ENCODE results near the gene NSMCE1. TPM values are rescaled to one million over a fixed set of nuclear protein-coding genes. Genes with fewer than 3 reads are reported as not detected.

NSMCE1 gene
- total and polyA plus RNA-seq, 2 of the 8 experiments (the other 6 are each of a cell fraction or from before 2014, with no cell fraction given) = 8.1 to 16.6 TPM

DNA sequence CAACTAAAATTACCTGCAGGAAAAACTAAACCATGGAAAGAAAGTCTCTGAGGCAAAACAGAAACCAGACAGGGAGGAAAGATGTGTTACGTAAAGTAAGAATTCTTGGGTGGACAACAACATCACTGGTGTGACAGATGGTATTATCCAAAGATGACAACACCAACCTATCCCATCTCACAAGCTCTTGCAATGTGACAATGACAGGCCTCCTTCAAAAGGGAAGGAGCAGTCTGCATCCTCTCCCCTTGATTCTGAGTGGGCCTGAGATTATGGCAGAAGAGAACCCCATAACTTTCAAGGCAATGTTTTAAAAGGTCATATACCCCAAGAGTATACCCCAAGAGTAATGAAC lies 82.8 kb downstream of the NSMCE1 start:
- no peak overlapping the region for H4K5ac ChIP-seq (ENCODE audit: insufficient read length, low read depth, low read length)
- no peak overlapping the region for H3K9ac ChIP-seq (replicated peaks in 1 of 4; ENCODE audit: extremely low read depth in 1 of 4, low read depth in 3 of 4, low read length in 3 of 4)
- H3K27me3 ChIP-seq (replicated peaks in 1 of 4; ENCODE audit: control insufficient read depth in 3 of 4, extremely low read depth in 1 of 4, insufficient read depth in 3 of 4, low read length in 3 of 4) = no peaks in the 10 kb centered on the region
- no peak overlapping the region for H3K23ac ChIP-seq (ENCODE audit: insufficient read length)
- no peaks in the 10 kb centered on the region for H3K79me1 ChIP-seq (ENCODE audit: low read depth, low read length)
- ChIA-PET CTCF (ENCODE audit: partially characterized antibody) (no interaction called here), POLR2A (ENCODE audit: partially characterized antibody) (no interaction called here)
- H3K79me2 ChIP-seq (ENCODE audit: control insufficient read depth in 1 of 2, insufficient read depth in 2 of 2, low read length in 2 of 2) = no peaks in the 10 kb centered on the region
- H3K4me2 ChIP-seq (ENCODE audit: insufficient read depth in 1 of 2, low read depth in 2 of 2, low read length in 2 of 2) = no peak overlapping the region
- FAIRE-seq (no peak), DNase-seq (ENCODE audit: low read depth in 1 of 2, low spot score in 2 of 2) (no peak)
- no peak overlapping the region for H2BK5ac ChIP-seq (ENCODE audit: low read depth, low read length)
- TF ChIP-seq RFX5 (IDR thresholded peaks at IDR 0.05; ENCODE audit: borderline replicate concordance, low read depth, low read length) = no peak
- TF ChIP-seq SP4 (IDR thresholded peaks at IDR 0.05; ENCODE audit: low read length) = no peak
- no peak for TF ChIP-seq BRCA1 (IDR thresholded peaks at IDR 0.05; ENCODE audit: low read depth, low read length)
- TF ChIP-seq, protein P1, sequence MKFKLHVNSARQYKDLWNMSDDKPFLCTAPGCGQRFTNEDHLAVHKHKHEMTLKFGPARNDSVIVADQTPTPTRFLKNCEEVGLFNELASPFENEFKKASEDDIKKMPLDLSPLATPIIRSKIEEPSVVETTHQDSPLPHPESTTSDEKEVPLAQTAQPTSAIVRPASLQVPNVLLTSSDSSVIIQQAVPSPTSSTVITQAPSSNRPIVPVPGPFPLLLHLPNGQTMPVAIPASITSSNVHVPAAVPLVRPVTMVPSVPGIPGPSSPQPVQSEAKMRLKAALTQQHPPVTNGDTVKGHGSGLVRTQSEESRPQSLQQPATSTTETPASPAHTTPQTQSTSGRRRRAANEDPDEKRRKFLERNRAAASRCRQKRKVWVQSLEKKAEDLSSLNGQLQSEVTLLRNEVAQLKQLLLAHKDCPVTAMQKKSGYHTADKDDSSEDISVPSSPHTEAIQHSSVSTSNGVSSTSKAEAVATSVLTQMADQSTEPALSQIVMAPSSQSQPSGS (IDR thresholded peaks at IDR 0.05; ENCODE audit: low read length) = no peak
- TF ChIP-seq TEAD4 (IDR thresholded peaks at IDR 0.05; ENCODE audit: low read depth, low read length) = no peak
- no peak for TF ChIP-seq NRF1 (IDR thresholded peaks at IDR 0.05; ENCODE audit: low read depth, low read length)
- TF ChIP-seq HDAC2 (IDR thresholded peaks at IDR 0.05; ENCODE audit: borderline replicate concordance in 1 of 2, low read depth in 2 of 2, low read length in 2 of 2) = no peak
- TF ChIP-seq SRF (IDR thresholded peaks at IDR 0.05; ENCODE audit: low read depth, low read length) = no peak
- TF ChIP-seq RXRA (IDR thresholded peaks at IDR 0.05; ENCODE audit: insufficient read depth, low read depth, low read length) = no peak
- TF ChIP-seq, protein P2, sequence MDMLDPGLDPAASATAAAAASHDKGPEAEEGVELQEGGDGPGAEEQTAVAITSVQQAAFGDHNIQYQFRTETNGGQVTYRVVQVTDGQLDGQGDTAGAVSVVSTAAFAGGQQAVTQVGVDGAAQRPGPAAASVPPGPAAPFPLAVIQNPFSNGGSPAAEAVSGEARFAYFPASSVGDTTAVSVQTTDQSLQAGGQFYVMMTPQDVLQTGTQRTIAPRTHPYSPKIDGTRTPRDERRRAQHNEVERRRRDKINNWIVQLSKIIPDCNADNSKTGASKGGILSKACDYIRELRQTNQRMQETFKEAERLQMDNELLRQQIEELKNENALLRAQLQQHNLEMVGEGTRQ (IDR thresholded peaks at IDR 0.05; ENCODE audit: low read length) = no peak
- TF ChIP-seq YY1 (IDR thresholded peaks at IDR 0.05; ENCODE audit: low read depth, low read length) = no peak
- no peaks in the 10 kb centered on the region for H4K20me1 ChIP-seq (replicated peaks in 1 of 2; ENCODE audit: control insufficient read depth in 1 of 2, insufficient read depth in 2 of 2, low read length in 2 of 2)
- no peak overlapping the region for H3K56ac ChIP-seq (replicated peaks; ENCODE audit: insufficient read length, low read depth, low read length)
- H3K4ac ChIP-seq (replicated peaks; ENCODE audit: insufficient read length, low read depth, low read length) = no peak overlapping the region
- H3K14ac ChIP-seq (ENCODE audit: insufficient read length) = no peak overlapping the region
- no peak overlapping the region for H2BK12ac ChIP-seq (ENCODE audit: low read depth, low read length)
- no peak overlapping the region for H2BK120ac ChIP-seq (replicated peaks; ENCODE audit: low read depth, low read length)
- no peak overlapping the region for H2BK15ac ChIP-seq (ENCODE audit: low read length)
- H3K18ac ChIP-seq (ENCODE audit: extremely low read depth, low read length) = no peak overlapping the region
- H3K36me3 ChIP-seq (ENCODE audit: control insufficient read depth in 2 of 4, insufficient read depth in 4 of 4, low read length in 3 of 4) = no peaks in the 10 kb centered on the region
- H2AK5ac ChIP-seq (ENCODE audit: low read depth, low read length) = no peak overlapping the region
- H3K9me3 ChIP-seq (ENCODE audit: insufficient read depth in 2 of 2, low read depth in 1 of 2, low read length in 1 of 2) = no peaks in the 10 kb centered on the region
- peaks cover 0 to 6% (median 1%) of the 10 kb centered on the region in 4 experiments; a peak in 3 of 7 replicates for H3K4me1 ChIP-seq (replicated peaks in 1 of 4; ENCODE audit: control insufficient read depth in 3 of 4, insufficient read depth in 4 of 4, low read length in 3 of 4)
- H2BK20ac ChIP-seq (ENCODE audit: low read length) = no peak overlapping the region
- 90% methylated on average over 1 of the region's 1 CpG; no CpG with 5 or more reads in 1 of the 2 experiments for WGBS, 2 experiments (ENCODE audit: extremely low coverage in 1 of 2, insufficient coverage in 1 of 2, insufficient read length in 1 of 2, insufficient replicate concordance in 2 of 2, low coverage in 1 of 2, low lambda C conversion rate in 2 of 2, missing lambda C conversion rate in 1 of 2)
- H3K23me2 ChIP-seq (ENCODE audit: low read depth, low read length) = no peaks in the 10 kb centered on the region
- H4K91ac ChIP-seq (replicated peaks; ENCODE audit: insufficient read length, low read length) = no peak overlapping the region
- no peak overlapping the region for H2AFZ ChIP-seq (ENCODE audit: low read length)
- no peak overlapping the region for H3K4me3 ChIP-seq (ENCODE audit: extremely low read depth in 1 of 4, insufficient read depth in 2 of 4, low read depth in 3 of 4, low read length in 4 of 4)
- H3K27ac ChIP-seq (ENCODE audit: low read depth, low read length) = no peak overlapping the region
- H4K8ac ChIP-seq (ENCODE audit: extremely low read depth, insufficient read depth, low read length) = no peak overlapping the region

All from H1 (cell line).